Panc1 (cell line): Measurements from ENCODE around the gene KERA. TPM values are rescaled to one million over a fixed set of nuclear protein-coding genes. Genes with fewer than 3 reads are reported as not detected.

Source experiments
- ATAC-seq: fragments of 200-7000 bp; cut with Tn5 transposase; 2 replicates; pipeline ENCODE4 v1.9.1; 2020; ENCODE audit warnings: mild to moderate bottlenecking, moderate library complexity
- BruUV-seq: library from RNA; stranded (reverse); fragments of 400-500 nt; replicated peaks from 2 replicates; lab custom pipeline; 2021; lab: Mats Ljungman, UMichigan
- CTCF ChIA-PET: fragments of 300-600 bp; sonication (Branson Sonifier 250); formaldehyde crosslinking; loops from one replicate; lab custom pipeline; 2022; ENCODE audit warnings: antibody characterized with exemption; lab: Charles Lee
- POLR2A ChIA-PET: fragments of 300-600 bp; sonication (Branson Sonifier 250); formaldehyde crosslinking; loops from one replicate; lab custom pipeline; 2022; ENCODE audit warnings: antibody characterized with exemption; lab: Charles Lee
- DNase-seq: peaks from one replicate; pipeline ENCODE4 v3.0.0-alpha.2; 2010; ENCODE audit warnings: low read depth, low spot score
- H3K27ac ChIP-seq: 2 replicates; pipeline ENCODE4 v1.5.1; 2011; ENCODE audit warnings: mild to moderate bottlenecking, low read length, inconsistent platforms
- H3K27me3 ChIP-seq: fragments of 200-500 bp; sonication (Bioruptor generic); 2 replicates; pipeline ENCODE4 v1.6.0; 2014; ENCODE audit warnings: low read length, inconsistent platforms; ENCODE audit not compliant: control insufficient read depth, insufficient read depth
- H3K36me3 ChIP-seq: fragments of 200-500 bp; sonication (Bioruptor generic); 2 replicates; pipeline ENCODE4 v1.5.1; 2014; ENCODE audit warnings: inconsistent platforms, mild to moderate bottlenecking, low read length, moderate library complexity; ENCODE audit not compliant: control insufficient read depth, insufficient read depth
- H3K4me1 ChIP-seq: 2 replicates; pipeline ENCODE4 v1.5.1; 2011; ENCODE audit warnings: inconsistent platforms, mild to moderate bottlenecking, low read length, moderate library complexity; ENCODE audit not compliant: control insufficient read depth, insufficient read depth
- H3K4me3 ChIP-seq, 2 experiments: 2 replicates each; pipeline ENCODE4 v1.5.1; 2011 to 2012; ENCODE audit warnings: low read depth in 2 of 2, low read length in 2 of 2, mild to moderate bottlenecking in 2 of 2, inconsistent platforms in 1 of 2, moderate library complexity in 1 of 2
- H3K9me3 ChIP-seq: fragments of 200-500 bp; sonication (Bioruptor generic); 2 replicates; pipeline ENCODE4 v1.5.1; 2014; ENCODE audit warnings: low read depth, mild to moderate bottlenecking, inconsistent platforms, low read length, moderate library complexity; ENCODE audit not compliant: control insufficient read depth, insufficient read depth
- CTCF ChIP-seq: fragments of 450-650 bp; IDR thresholded peaks from 2 replicates; pipeline ENCODE4 v1.5.1; 2017; ENCODE audit warnings: mild to moderate bottlenecking
- POLR2AphosphoS5 ChIP-seq: IDR thresholded peaks from 2 replicates; pipeline ENCODE4 v1.6.1; 2012; ENCODE audit warnings: mild to moderate bottlenecking, low read depth, low read length, moderate library complexity
- REST ChIP-seq, 2 experiments: IDR thresholded peaks; 2 replicates each; pipeline ENCODE4 v1.6.1; 2011 to 2012; ENCODE audit warnings: low read depth in 2 of 2, control low read depth in 1 of 2, low read length in 1 of 2, mild to moderate bottlenecking in 1 of 2, moderate library complexity in 1 of 2; ENCODE audit not compliant: insufficient read depth in 1 of 2
- SIN3A ChIP-seq: IDR thresholded peaks from 2 replicates; pipeline ENCODE4 v1.6.1; 2012; ENCODE audit warnings: low read depth, mild to moderate bottlenecking, low read length, moderate library complexity, borderline replicate concordance; ENCODE audit not compliant: insufficient read depth
- TCF7L2 ChIP-seq: IDR thresholded peaks from 2 replicates; pipeline ENCODE4 v1.6.1; 2011; ENCODE audit warnings: mild to moderate bottlenecking, low read depth, low read length, inconsistent platforms
- in situ Hi-C: cut with HindIII; loops from 2 replicates; pipeline ENCODE4 v1.10.0; 2016; ENCODE audit warnings: low sequenced_read_pairs, low pct_unique_long_range_greater_than_20kb
- intact Hi-C: fragments of 100-400 bp; cut with micrococcal nuclease; formaldehyde crosslinking; loops from one replicate; pipeline ENCODE4 v1.10.0; 2022; ENCODE audit not compliant: unreplicated experiment
- total RNA-seq: library from RNA; stranded (reverse); gene quantifications from one replicate; pipeline ENCODE4 v1.2.1, GENCODE V29; 2021; ENCODE audit not compliant: unreplicated experiment

Gene KERA
- total RNA-seq, 1 experiment from 2014 or later: not detected

GRCh38 chr12:91007531-91008290 lies 50.1 kb downstream of the KERA start:
- DNase-seq: no peak
- ChIA-PET CTCF (no interaction called here), POLR2A (no interaction called here)
- no peaks in the 10 kb centered on the region for H3K27me3 ChIP-seq
- in situ Hi-C loops: no loop called here
- H3K27ac ChIP-seq: no peak overlapping the region
- no peaks in the 10 kb centered on the region for H3K4me1 ChIP-seq
- H3K4me3 ChIP-seq: no peak overlapping the region
- H3K9me3 ChIP-seq: no peaks in the 10 kb centered on the region
- no peaks in the 10 kb centered on the region; the same call in 1 of the 2 replicates for H3K36me3 ChIP-seq
- no TSS peak for BruUV-seq
- TF ChIP-seq REST (IDR thresholded peaks at IDR 0.05; ENCODE audit: insufficient read depth in 1 of 2, low read depth in 2 of 2, low read length in 1 of 2) (no peak), CTCF (no peak), TCF7L2 (no peak), SIN3A (no peak), POLR2AphosphoS5 (no peak)
- no peak for ATAC-seq
- intact Hi-C loops: no loop called here

- Histone ChIP-seq H3K4me3 (no peak within 1 kb of the TSS), H3K9me3 (no peaks in the 10 kb centered on the region), H3K36me3 (no peaks in the 10 kb centered on the region; the same call in 1 of the 2 replicates), H3K27ac (no peak within 1 kb of the TSS), H3K4me1 (no peaks in the 10 kb centered on the region), H3K27me3 (no peaks in the 10 kb centered on the region)
- ATAC-seq: no peak
- DNase-seq: no peak
- TF ChIP-seq TCF7L2 (no peak), POLR2AphosphoS5 (no peak), SIN3A (no peak), CTCF (no peak), REST (IDR thresholded peaks at IDR 0.05; ENCODE audit: insufficient read depth in 1 of 2, low read depth in 2 of 2, low read length in 1 of 2) (no peak)
- no TSS peak for BruUV-seq
- CTCF ChIA-PET: no interaction called here
- intact Hi-C loops: no loop called here
- in situ Hi-C loops: no loop called here
- POLR2A ChIA-PET: no interaction called here
Measured at GRCh38 chr12:91004872-91005271, 53.0 kb downstream of the KERA start, which contains the start of gene EPYC. TSS of gene EPYC (minus strand) at chr12:91004972. CDS start at chr12:91002565, 2,407 bp downstream.
